ENCODE data around the gene RPL13A. TPM values are rescaled to one million over a fixed set of nuclear protein-coding genes. Genes with fewer than 3 reads are reported as not detected.

Gene RPL13A
- total and polyA plus RNA-seq, 9 donors = 4,396 to 5,773 (median 4,847) TPM

DNA sequence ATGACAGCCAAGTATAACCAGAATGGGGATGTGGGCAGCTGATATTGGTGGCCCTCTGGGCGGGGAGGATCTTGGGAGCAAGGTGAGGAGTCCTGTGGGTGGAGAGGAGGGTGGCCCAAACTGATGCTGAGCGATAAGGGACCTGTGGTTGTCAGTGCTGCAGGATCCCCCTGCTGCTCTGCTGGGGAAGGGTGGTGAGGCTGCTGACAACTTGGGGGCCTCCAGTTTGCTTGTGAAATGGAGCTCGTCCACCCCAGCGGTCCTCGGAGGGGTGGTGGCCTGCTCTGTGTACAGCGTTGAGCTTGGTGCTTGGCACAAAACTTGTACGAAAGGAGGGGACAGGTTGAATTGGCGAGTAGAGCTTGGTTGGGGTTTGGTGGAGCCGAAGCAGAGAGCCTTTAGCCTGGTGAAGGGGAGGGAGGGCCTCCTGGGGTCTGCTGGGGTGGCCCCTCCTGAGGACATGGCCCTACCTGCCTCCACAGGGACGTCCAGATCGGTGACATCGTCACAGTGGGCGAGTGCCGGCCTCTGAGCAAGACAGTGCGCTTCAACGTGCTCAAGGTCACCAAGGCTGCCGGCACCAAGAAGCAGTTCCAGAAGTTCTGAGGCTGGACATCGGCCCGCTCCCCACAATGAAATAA lies 11.7 kb downstream of the RPL13A start:
- no peak overlapping the region for H3K27ac ChIP-seq (ENCODE audit: low read length)
- H3K4me3 ChIP-seq (ENCODE audit: low read length) = no peak overlapping the region
- 74% methylated on average over 15 of the region's 19 CpGs for WGBS (ENCODE audit: insufficient coverage)
- H3K36me3 ChIP-seq (ENCODE audit: control insufficient read depth, insufficient read depth, low read length) = peaks cover 33% of the 10 kb centered on the region
- no peak for DNase-seq
- peaks cover 52% of the 10 kb centered on the region for H3K4me1 ChIP-seq (ENCODE audit: control insufficient read depth, insufficient read depth, low read length)
- H3K27me3 ChIP-seq (ENCODE audit: control insufficient read depth, insufficient read depth, low read length) = no peaks in the 10 kb centered on the region
- no peaks in the 10 kb centered on the region for H3K9me3 ChIP-seq (replicated peaks; ENCODE audit: control insufficient read depth, low read depth, low read length)

DNA sequence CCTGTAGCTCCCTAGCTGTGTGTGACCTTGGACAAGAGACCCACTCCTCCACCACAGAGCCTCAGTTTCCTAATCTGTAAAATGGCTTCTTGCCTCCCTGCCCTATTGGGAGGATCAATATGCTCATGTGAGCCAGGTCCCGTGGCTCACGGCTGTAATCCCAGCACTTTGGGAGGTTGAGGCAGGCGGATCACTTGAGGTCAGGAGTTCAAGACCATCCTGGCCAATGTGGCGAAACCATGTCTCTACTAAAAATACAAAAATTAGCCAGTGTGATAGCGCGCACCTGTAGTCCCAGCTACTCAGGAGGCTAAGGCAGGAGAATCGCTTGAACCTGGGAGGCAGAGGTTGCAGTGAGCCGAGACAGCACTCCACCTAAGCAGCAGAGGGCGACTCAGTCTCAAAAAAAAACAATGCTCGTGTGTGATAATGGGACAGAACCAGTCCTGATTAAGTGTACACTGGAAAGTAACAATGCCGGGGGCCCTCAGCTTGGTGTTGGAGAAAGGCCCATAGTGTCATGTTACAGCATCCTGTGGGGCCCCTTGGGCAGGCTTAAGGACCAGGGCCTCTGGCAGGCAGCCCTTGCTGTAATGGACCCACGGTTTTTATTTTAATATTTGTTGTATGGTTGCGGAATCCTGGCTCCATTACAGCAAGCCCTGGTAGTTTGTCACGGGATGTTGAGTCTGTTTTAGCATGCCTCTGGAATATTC lies 15.6 kb downstream of the RPL13A start:
- Histone ChIP-seq H3K27me3 (ENCODE audit: control insufficient read depth, insufficient read depth, low read length) (no peaks in the 10 kb centered on the region), H3K4me3 (ENCODE audit: low read length) (no peak overlapping the region), H3K9me3 (replicated peaks; ENCODE audit: control insufficient read depth, low read depth, low read length) (no peaks in the 10 kb centered on the region), H3K27ac (ENCODE audit: low read length) (peak overlapping the region; percentile 65), H3K4me1 (ENCODE audit: control insufficient read depth, insufficient read depth, low read length) (peaks cover 36% of the 10 kb centered on the region), H3K36me3 (ENCODE audit: control insufficient read depth, insufficient read depth, low read length) (peaks cover 23% of the 10 kb centered on the region)
- WGBS (ENCODE audit: insufficient coverage) = 41% methylated on average over 10 of the region's 14 CpGs
- peak; percentile 90 for DNase-seq

DNA sequence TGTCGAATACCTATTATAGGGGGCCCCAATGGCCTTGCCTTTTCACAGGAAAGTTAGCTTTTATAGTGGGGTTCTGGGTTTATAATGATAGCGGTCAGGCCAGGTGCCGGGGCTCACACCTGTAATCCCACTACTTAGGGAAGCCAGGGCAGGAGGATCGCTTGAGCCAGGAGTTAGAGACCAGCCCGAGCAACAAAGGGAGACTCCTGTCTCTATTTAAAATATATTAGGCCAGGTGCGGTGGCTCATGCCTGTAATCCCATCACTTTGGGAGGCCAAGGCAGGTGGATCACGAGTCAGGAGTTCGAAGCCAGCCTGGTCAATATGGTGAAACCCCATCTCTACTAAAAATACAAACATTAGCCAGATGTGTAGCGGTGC lies 16.2 kb downstream of the RPL13A start:
- no CpG with 5 or more reads among the region's 9 CpGs for WGBS (ENCODE audit: insufficient coverage)
- H3K27ac ChIP-seq (ENCODE audit: low read length) = peak overlapping the region; percentile 65
- H3K4me1 ChIP-seq (ENCODE audit: control insufficient read depth, insufficient read depth, low read length) = peaks cover 33% of the 10 kb centered on the region
- H3K36me3 ChIP-seq (ENCODE audit: control insufficient read depth, insufficient read depth, low read length) = peaks cover 18% of the 10 kb centered on the region
- H3K27me3 ChIP-seq (ENCODE audit: control insufficient read depth, insufficient read depth, low read length) = no peaks in the 10 kb centered on the region
- DNase-seq = no peak
- no peak overlapping the region for H3K4me3 ChIP-seq (ENCODE audit: low read length)
- no peaks in the 10 kb centered on the region for H3K9me3 ChIP-seq (replicated peaks; ENCODE audit: control insufficient read depth, low read depth, low read length)

DNA sequence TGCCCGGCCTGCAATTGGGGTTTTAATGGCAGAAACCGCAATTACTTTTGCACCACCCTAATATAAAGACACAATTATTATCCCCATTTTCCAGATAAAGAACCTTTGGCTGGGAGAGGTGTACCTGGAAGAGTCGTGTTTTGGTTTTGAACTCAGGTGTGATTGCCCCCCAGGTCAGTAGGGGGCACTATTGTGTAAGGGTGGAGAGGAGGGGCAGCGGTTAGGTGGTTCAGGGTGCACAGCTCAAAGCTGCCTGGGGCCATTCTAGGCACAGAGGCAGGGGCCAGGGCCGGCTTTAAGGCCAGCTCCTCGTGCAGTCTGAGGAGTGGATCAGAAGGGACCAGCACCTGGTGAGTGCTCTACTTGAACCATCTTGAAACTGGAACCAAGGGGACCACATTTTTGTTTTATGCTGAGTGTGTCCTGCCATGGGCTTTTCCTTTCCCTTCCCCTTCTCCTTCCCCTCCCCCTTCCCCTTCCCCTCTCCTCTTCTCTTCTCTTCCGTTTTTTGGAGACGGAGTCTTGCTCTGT lies 19.2 kb downstream of the RPL13A start:
- peaks cover 16% of the 10 kb centered on the region for H3K4me1 ChIP-seq (ENCODE audit: control insufficient read depth, insufficient read depth, low read length)
- H3K27me3 ChIP-seq (ENCODE audit: control insufficient read depth, insufficient read depth, low read length) = no peaks in the 10 kb centered on the region
- H3K27ac ChIP-seq (ENCODE audit: low read length) = no peak overlapping the region
- no peak for DNase-seq
- H3K36me3 ChIP-seq (ENCODE audit: control insufficient read depth, insufficient read depth, low read length) = no peaks in the 10 kb centered on the region
- no peaks in the 10 kb centered on the region for H3K9me3 ChIP-seq (replicated peaks; ENCODE audit: control insufficient read depth, low read depth, low read length)
- H3K4me3 ChIP-seq (ENCODE audit: low read length) = no peak overlapping the region
- WGBS (ENCODE audit: insufficient coverage) = 52% methylated on average over 5 of the region's 8 CpGs

DNA sequence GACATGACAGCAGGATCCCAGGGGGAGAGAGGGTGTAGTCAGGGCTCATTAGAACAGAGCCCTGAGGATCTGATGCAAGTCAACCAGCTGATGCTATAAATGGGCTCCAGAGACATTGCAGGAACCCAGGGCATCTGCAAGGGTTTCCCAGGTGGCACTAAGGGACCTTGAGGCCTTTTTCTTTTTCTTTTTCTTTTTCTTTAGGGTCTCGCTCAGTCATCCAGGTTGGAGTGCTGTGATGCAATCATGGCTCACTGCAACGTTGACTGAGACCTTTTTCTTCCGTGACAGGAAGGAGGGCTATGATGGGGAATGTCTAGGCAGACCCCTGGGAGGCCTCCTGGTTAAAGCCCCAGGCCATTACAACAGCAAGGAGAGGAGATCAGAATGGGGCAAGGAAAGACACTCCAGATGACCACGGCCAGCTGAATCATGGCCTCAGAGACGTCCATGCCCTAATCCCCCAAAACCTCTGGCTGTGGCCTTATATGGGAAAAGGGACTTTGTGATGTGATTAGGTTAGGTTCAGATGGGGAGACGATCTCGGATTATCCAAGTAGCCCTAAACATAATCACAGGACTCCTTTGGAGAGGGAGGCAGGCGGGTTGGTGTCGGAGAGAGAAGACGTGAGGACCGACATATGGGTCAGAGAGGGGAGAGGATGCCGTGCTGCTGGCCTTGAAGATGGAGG lies 20.5 kb downstream of the RPL13A start:
- no peaks in the 10 kb centered on the region for H3K36me3 ChIP-seq (ENCODE audit: control insufficient read depth, insufficient read depth, low read length)
- no peaks in the 10 kb centered on the region for H3K27me3 ChIP-seq (ENCODE audit: control insufficient read depth, insufficient read depth, low read length)
- no peak for DNase-seq
- H3K4me3 ChIP-seq (ENCODE audit: low read length) = no peak overlapping the region
- no peaks in the 10 kb centered on the region for H3K9me3 ChIP-seq (replicated peaks; ENCODE audit: control insufficient read depth, low read depth, low read length)
- H3K4me1 ChIP-seq (ENCODE audit: control insufficient read depth, insufficient read depth, low read length) = peaks cover 17% of the 10 kb centered on the region
- WGBS (ENCODE audit: insufficient coverage) = 72% methylated on average over 7 of the region's 12 CpGs
- H3K27ac ChIP-seq (ENCODE audit: low read length) = no peak overlapping the region

DNA sequence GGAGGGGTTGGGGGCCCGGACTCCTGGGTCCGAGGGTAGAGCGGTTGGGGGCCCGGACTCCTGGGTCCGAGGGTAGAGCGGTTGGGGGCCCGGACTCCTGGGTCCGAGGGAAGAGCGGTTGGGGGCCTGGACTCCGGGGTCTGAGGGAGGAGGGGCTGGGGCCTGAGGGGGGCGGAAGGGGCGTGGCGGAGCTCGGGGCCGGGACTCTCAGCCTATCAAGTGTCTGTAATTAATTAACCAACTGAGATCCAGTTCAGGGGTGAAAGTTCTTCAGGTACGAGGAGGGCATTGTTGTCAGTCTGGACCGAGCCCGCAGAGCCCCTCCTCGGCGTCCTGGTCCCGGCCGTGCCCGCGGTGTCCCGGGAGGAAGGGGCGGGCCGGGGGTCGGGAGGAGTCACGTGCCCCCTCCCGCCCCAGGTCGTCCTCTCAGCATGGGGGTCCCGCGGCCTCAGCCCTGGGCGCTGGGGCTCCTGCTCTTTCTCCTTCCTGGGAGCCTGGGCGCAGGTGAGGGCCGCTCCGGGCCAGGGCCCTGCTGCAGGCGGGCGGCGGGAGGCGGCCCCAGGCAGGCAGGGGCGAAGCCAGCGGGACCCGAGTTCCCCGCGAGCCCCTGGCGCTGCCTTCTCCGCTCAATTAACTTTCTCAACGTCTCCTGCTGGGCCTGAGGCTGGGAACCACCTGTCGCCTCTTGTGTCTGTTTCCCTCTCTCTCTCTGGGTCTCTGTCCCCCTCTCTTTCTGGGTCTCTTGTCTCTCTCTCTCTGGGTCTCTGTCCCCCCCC lies 25.8 kb downstream of the RPL13A start:
- under 1% methylated on average over 43 of the region's 50 CpGs for WGBS (ENCODE audit: insufficient coverage)
- peak overlapping the region; percentile 94 for H3K27ac ChIP-seq (ENCODE audit: low read length)
- no peaks in the 10 kb centered on the region for H3K27me3 ChIP-seq (ENCODE audit: control insufficient read depth, insufficient read depth, low read length)
- peak; percentile 84 for DNase-seq
- peak overlapping the region; percentile 73 for H3K4me3 ChIP-seq (ENCODE audit: low read length)
- no peaks in the 10 kb centered on the region for H3K9me3 ChIP-seq (replicated peaks; ENCODE audit: control insufficient read depth, low read depth, low read length)
- H3K4me1 ChIP-seq (ENCODE audit: control insufficient read depth, insufficient read depth, low read length) = peaks cover 26% of the 10 kb centered on the region
- H3K36me3 ChIP-seq (ENCODE audit: control insufficient read depth, insufficient read depth, low read length) = peaks cover 20% of the 10 kb centered on the region

DNA sequence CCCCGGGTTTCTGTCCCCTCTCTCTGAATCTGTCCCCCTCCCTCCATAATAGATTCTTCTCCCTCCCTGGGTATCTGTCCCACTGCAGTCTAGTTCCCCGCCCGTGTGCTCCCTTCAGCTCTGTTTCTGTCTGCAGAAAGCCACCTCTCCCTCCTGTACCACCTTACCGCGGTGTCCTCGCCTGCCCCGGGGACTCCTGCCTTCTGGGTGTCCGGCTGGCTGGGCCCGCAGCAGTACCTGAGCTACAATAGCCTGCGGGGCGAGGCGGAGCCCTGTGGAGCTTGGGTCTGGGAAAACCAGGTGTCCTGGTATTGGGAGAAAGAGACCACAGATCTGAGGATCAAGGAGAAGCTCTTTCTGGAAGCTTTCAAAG lies 26.3 kb downstream of the RPL13A start:
- Histone ChIP-seq H3K4me3 (ENCODE audit: low read length) (peak overlapping the region; percentile 73), H3K27ac (ENCODE audit: low read length) (peak overlapping the region; percentile 94), H3K27me3 (ENCODE audit: control insufficient read depth, insufficient read depth, low read length) (no peaks in the 10 kb centered on the region), H3K36me3 (ENCODE audit: control insufficient read depth, insufficient read depth, low read length) (peaks cover 20% of the 10 kb centered on the region), H3K9me3 (replicated peaks; ENCODE audit: control insufficient read depth, low read depth, low read length) (no peaks in the 10 kb centered on the region), H3K4me1 (ENCODE audit: control insufficient read depth, insufficient read depth, low read length) (peaks cover 26% of the 10 kb centered on the region)
- no peak for DNase-seq
- WGBS (ENCODE audit: insufficient coverage) = 32% methylated on average over 8 of the region's 12 CpGs

DNA sequence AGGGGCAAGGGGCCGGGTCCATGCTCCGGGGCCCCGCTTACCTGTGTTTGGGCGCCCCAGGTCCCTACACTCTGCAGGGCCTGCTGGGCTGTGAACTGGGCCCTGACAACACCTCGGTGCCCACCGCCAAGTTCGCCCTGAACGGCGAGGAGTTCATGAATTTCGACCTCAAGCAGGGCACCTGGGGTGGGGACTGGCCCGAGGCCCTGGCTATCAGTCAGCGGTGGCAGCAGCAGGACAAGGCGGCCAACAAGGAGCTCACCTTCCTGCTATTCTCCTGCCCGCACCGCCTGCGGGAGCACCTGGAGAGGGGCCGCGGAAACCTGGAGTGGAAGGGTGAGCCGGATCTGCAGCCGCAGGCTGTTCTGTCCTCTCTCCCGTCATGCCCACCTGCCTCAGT lies 26.7 kb downstream of the RPL13A start:
- H3K27ac ChIP-seq (ENCODE audit: low read length) = no peak overlapping the region
- 71% methylated on average over 20 of the region's 21 CpGs for WGBS (ENCODE audit: insufficient coverage)
- peak overlapping the region; percentile 73 for H3K4me3 ChIP-seq (ENCODE audit: low read length)
- no peaks in the 10 kb centered on the region for H3K27me3 ChIP-seq (ENCODE audit: control insufficient read depth, insufficient read depth, low read length)
- peaks cover 26% of the 10 kb centered on the region for H3K4me1 ChIP-seq (ENCODE audit: control insufficient read depth, insufficient read depth, low read length)
- peaks cover 20% of the 10 kb centered on the region for H3K36me3 ChIP-seq (ENCODE audit: control insufficient read depth, insufficient read depth, low read length)
- no peaks in the 10 kb centered on the region for H3K9me3 ChIP-seq (replicated peaks; ENCODE audit: control insufficient read depth, low read depth, low read length)
- DNase-seq = no peak

DNA sequence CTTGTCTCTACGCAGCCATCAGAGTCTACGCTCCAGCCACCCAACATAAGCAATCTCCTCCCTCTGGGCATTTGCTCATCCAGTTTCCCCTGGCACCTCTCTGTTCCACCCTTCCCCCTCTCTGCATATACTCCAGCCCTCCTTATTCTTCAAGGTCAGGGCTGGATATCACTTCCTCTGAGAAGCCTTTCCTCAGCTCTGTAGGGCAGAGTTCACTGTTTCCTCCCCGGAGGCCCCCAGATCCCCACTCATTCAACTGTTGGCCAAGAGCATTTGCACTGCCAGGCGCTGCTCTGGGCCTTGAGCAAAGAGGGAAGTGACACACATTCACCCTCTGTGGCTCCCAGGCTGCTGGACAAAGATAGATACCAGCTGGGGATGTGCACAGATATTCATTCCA lies 28.4 kb downstream of the RPL13A start:
- Histone ChIP-seq H3K36me3 (ENCODE audit: control insufficient read depth, insufficient read depth, low read length) (peaks cover 25% of the 10 kb centered on the region), H3K4me3 (ENCODE audit: low read length) (no peak overlapping the region), H3K4me1 (ENCODE audit: control insufficient read depth, insufficient read depth, low read length) (peaks cover 26% of the 10 kb centered on the region), H3K27ac (ENCODE audit: low read length) (no peak overlapping the region), H3K27me3 (ENCODE audit: control insufficient read depth, insufficient read depth, low read length) (no peaks in the 10 kb centered on the region), H3K9me3 (replicated peaks; ENCODE audit: control insufficient read depth, low read depth, low read length) (no peaks in the 10 kb centered on the region)
- DNase-seq = peak; percentile 82
- WGBS (ENCODE audit: insufficient coverage) = 96% methylated on average over 3 of the region's 4 CpGs
